Peyer's patch (tissue), 4 donors: ENCODE results near the gene WDR83.
A peak's percentile ranks its signal among the peaks of the same experiment; 100 is the strongest.

Experiments
- POLR2A ChIP-seq, 2 donors: fragments of 450-650 bp; IDR thresholded peaks; one replicate each; pipeline ENCODE4 v1.5.1; 2017; ENCODE audit warnings: antibody characterized with exemption in 2 of 2, mild to moderate bottlenecking in 2 of 2, moderate library complexity in 2 of 2
- TF ChIP-seq, protein P1 (sequence below), 6 experiments: fragments of 450-650 bp in 4 of 6; fragments of 200-600 bp in 2 of 6; sonication (generic) in 1 of 6; IDR thresholded peaks; one replicate each; pipeline ENCODE4 v1.5.1; 2017 to 2019; ENCODE audit warnings: antibody characterized with exemption in 6 of 6, mild to moderate bottlenecking in 3 of 6, moderate library complexity in 1 of 6

DNA sequence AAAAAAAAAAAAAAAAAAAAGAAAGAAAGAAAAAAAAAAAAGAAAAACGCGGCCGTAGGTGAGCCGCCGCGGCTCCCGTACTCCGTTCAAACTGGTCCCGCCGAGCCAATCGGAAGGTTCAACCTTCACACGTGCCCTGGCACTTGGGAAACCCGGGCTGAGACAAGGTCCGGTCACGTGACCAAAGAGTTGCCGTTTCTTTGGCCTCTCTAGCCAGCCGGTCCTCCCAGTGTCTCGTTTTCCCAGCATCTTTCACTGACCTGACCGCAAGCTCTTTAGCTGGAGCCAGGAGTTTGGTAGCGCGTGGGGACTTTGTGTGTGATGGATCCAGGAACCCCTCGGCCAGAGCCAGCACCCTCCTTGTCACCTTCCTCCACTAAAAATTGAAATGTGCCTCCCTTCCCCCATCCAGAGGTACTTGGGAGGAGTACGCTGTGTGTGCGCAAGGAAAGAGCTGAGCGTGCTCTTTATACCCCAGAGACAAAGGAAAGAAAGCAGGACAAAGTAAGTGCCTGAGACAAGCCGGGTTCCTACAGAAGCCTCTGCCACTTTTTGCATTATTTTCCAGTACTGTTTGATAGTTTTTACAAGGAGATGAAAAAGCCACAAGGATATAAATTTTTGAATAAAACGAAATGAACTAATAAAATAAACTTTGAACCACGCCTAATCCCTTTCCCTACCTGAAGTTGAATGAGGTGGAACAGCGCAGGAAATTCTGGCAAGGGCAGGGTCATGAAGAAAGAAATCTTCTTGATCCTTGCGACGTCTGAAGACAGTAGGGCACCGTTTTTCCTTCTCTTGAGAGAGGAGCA is 56.2 kb downstream of the WDR83 start:
- TF ChIP-seq POLR2A (IDR thresholded peaks at IDR 0.05) = peak in 1 of 2 donors; percentile 39
- TF ChIP-seq, protein P1, sequence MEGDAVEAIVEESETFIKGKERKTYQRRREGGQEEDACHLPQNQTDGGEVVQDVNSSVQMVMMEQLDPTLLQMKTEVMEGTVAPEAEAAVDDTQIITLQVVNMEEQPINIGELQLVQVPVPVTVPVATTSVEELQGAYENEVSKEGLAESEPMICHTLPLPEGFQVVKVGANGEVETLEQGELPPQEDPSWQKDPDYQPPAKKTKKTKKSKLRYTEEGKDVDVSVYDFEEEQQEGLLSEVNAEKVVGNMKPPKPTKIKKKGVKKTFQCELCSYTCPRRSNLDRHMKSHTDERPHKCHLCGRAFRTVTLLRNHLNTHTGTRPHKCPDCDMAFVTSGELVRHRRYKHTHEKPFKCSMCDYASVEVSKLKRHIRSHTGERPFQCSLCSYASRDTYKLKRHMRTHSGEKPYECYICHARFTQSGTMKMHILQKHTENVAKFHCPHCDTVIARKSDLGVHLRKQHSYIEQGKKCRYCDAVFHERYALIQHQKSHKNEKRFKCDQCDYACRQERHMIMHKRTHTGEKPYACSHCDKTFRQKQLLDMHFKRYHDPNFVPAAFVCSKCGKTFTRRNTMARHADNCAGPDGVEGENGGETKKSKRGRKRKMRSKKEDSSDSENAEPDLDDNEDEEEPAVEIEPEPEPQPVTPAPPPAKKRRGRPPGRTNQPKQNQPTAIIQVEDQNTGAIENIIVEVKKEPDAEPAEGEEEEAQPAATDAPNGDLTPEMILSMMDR (IDR thresholded peaks at IDR 0.05) = peak in 2 of 6 experiments; percentile 9 to 10
